ENCODE results near the gene CPAMD8.

The CPAMD8 gene

DNA sequence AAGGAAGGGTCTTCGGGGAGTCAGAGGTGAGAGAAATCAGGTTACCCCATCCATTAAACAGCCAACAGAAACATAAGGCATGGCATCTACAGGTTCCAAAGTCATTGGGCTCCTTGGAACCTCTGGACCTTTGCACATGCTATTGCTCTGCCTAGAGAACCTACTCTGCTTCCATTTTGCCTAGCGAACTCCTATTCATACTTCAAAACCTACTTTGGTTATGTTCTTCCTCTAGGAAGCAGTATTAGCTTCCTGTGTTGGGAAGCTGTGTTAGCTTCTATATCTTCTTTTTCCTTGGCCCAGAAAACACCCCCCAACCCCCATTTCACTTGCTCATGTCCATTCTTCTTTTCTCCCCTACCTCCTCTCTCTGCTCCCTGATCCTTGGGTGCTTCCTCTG, 98.3 kb downstream of the CPAMD8 start:
- Histone ChIP-seq H3K9me3 (ENCODE audit: severe bottlenecking) (no peaks in the 10 kb centered on the region), H3K36me3 (ENCODE audit: low read depth) (no peaks in the 10 kb centered on the region), H3K27ac (ENCODE audit: poor library complexity, severe bottlenecking) (no peak overlapping the region), H3K27me3 (ENCODE audit: insufficient read depth, poor library complexity, severe bottlenecking) (no peaks in the 10 kb centered on the region), H3K4me1 (ENCODE audit: insufficient read depth, poor library complexity, severe bottlenecking) (no peaks in the 10 kb centered on the region), H3K4me3 (ENCODE audit: severe bottlenecking) (no peak overlapping the region)
- ATAC-seq (ENCODE audit: low read depth) = no peak
- no peak for DNase-seq (ENCODE audit: low spot score)
- TF ChIP-seq, protein P1, sequence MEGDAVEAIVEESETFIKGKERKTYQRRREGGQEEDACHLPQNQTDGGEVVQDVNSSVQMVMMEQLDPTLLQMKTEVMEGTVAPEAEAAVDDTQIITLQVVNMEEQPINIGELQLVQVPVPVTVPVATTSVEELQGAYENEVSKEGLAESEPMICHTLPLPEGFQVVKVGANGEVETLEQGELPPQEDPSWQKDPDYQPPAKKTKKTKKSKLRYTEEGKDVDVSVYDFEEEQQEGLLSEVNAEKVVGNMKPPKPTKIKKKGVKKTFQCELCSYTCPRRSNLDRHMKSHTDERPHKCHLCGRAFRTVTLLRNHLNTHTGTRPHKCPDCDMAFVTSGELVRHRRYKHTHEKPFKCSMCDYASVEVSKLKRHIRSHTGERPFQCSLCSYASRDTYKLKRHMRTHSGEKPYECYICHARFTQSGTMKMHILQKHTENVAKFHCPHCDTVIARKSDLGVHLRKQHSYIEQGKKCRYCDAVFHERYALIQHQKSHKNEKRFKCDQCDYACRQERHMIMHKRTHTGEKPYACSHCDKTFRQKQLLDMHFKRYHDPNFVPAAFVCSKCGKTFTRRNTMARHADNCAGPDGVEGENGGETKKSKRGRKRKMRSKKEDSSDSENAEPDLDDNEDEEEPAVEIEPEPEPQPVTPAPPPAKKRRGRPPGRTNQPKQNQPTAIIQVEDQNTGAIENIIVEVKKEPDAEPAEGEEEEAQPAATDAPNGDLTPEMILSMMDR (IDR thresholded peaks at IDR 0.05; ENCODE audit: poor library complexity, severe bottlenecking) = no peak

DNA sequence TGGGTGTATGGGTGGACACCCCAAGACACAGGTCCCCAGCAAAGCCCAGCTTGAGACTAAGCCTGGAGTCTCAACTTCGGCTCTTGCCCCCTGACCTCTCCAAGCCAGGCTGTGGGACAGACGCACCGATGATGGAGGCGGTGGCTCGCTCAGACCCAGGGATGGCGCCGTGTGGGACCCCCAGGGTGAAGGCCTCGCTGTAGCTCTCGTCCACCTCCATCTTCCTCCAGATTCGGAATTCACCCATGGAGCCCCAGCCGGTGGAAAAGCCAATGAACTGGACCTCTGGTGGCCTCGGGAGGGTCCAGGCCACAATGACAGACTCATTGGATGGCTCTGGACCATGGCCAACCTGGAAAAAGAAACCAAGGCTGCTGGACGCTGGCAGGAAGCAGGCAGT, 98.7 kb downstream of the CPAMD8 start:
- TF ChIP-seq, protein P1 (IDR thresholded peaks at IDR 0.05; ENCODE audit: poor library complexity, severe bottlenecking) = no peak
- no peaks in the 10 kb centered on the region for H3K9me3 ChIP-seq (ENCODE audit: severe bottlenecking)
- no peak overlapping the region for H3K4me3 ChIP-seq (ENCODE audit: severe bottlenecking)
- no peak overlapping the region for H3K27ac ChIP-seq (ENCODE audit: poor library complexity, severe bottlenecking)
- H3K4me1 ChIP-seq (ENCODE audit: insufficient read depth, poor library complexity, severe bottlenecking) = no peaks in the 10 kb centered on the region
- H3K36me3 ChIP-seq (ENCODE audit: low read depth) = no peaks in the 10 kb centered on the region
- ATAC-seq (ENCODE audit: low read depth) (no peak), DNase-seq (ENCODE audit: low spot score) (no peak)
- H3K27me3 ChIP-seq (ENCODE audit: insufficient read depth, poor library complexity, severe bottlenecking) = no peaks in the 10 kb centered on the region

DNA sequence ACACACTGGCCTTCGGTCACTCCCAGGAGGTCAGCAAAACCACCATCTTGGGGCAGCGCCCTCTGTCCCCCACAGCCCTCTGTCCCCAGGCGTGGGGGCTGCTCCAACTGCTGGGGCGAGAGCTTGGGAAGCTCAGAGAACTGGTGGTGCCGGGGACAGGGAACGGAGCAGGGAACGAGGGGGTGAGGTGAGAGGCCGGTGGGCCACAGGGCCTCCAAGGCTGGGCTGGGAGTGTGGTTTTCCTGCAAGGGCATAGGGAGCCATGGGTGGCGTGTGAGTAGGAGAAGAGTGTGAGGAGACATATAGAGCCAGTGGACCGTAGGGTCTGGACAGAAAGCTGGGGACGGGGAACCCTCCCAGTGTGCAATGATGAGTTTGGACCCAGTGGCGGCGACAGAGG, 103.7 kb downstream of the CPAMD8 start:
- TF ChIP-seq, protein P1 (IDR thresholded peaks at IDR 0.05; ENCODE audit: poor library complexity, severe bottlenecking) = no peak
- no peaks in the 10 kb centered on the region for H3K27me3 ChIP-seq (ENCODE audit: insufficient read depth, poor library complexity, severe bottlenecking)
- no peak overlapping the region for H3K27ac ChIP-seq (ENCODE audit: poor library complexity, severe bottlenecking)
- no peak for DNase-seq (ENCODE audit: low spot score)
- no peaks in the 10 kb centered on the region for H3K9me3 ChIP-seq (ENCODE audit: severe bottlenecking)
- H3K4me3 ChIP-seq (ENCODE audit: severe bottlenecking) = no peak overlapping the region
- no peaks in the 10 kb centered on the region for H3K36me3 ChIP-seq (ENCODE audit: low read depth)
- ATAC-seq (ENCODE audit: low read depth) = no peak
- H3K4me1 ChIP-seq (ENCODE audit: insufficient read depth, poor library complexity, severe bottlenecking) = peaks cover 13% of the 10 kb centered on the region

DNA sequence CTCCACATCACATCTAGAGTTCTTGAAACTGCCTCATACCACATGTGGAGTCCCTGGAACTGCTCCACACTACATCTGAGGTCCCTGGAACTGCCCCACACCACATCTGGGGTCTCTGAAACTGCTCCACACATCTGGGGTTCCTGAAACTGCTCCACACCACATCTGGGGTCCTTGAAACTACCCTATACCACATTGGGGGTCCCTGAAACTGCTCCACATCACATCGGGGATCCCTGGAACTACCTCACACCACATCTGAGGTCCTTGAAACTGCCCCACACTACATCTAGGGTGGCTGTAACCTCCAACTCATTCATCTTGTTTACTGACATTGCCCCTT, 104.0 kb downstream of the CPAMD8 start:
- no peak overlapping the region for H3K4me3 ChIP-seq (ENCODE audit: severe bottlenecking)
- TF ChIP-seq, protein P1 (IDR thresholded peaks at IDR 0.05; ENCODE audit: poor library complexity, severe bottlenecking) = no peak
- H3K27me3 ChIP-seq (ENCODE audit: insufficient read depth, poor library complexity, severe bottlenecking) = no peaks in the 10 kb centered on the region
- DNase-seq (ENCODE audit: low spot score) (no peak), ATAC-seq (ENCODE audit: low read depth) (no peak)
- H3K36me3 ChIP-seq (ENCODE audit: low read depth) = no peaks in the 10 kb centered on the region
- H3K4me1 ChIP-seq (ENCODE audit: insufficient read depth, poor library complexity, severe bottlenecking) = peaks cover 13% of the 10 kb centered on the region
- no peaks in the 10 kb centered on the region for H3K9me3 ChIP-seq (ENCODE audit: severe bottlenecking)
- H3K27ac ChIP-seq (ENCODE audit: poor library complexity, severe bottlenecking) = no peak overlapping the region

DNA sequence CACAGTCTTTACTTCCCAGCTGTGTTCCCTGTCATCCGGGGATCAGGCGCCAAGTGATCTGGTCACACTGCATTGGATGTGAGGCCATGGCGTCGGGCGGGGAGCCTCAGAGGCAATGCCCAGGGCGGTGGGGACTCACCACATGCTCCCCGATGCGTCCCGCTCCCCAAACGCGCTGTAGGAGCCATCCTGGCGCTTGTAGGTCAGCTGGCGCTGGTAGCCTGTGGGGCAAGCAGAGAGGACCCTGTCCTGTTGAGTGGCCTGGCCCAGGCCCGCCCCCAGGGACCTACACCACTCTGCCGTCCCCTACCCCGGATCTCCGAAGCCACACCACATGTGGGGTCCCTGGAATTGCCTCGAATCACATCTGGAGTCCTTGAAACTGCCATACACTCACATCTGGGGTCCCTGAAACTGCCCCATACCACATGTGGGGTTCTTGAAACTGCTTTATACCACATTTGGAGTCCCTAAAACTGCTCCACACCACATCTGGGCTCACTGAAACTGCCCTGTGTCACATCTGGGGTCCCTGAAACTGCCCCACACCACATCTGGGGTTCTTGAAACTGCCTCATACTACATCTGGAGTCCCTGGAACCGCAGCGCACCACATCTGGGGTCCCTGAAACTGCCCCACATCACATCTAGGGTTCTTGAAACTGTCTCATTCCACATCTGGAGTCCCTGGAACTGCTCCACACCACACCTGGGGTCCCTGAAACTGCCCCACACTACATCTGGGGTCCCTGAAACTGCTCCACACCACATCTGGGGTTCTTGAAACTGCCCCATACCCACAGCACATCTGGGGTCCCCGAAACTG, 104.6 kb downstream of the CPAMD8 start:
- TF ChIP-seq, protein P1 (IDR thresholded peaks at IDR 0.05; ENCODE audit: poor library complexity, severe bottlenecking) = no peak
- Histone ChIP-seq H3K27ac (ENCODE audit: poor library complexity, severe bottlenecking) (peak overlapping the region; percentile 67), H3K4me1 (ENCODE audit: insufficient read depth, poor library complexity, severe bottlenecking) (peaks cover 13% of the 10 kb centered on the region), H3K4me3 (ENCODE audit: severe bottlenecking) (no peak overlapping the region), H3K27me3 (ENCODE audit: insufficient read depth, poor library complexity, severe bottlenecking) (no peaks in the 10 kb centered on the region), H3K36me3 (ENCODE audit: low read depth) (no peaks in the 10 kb centered on the region), H3K9me3 (ENCODE audit: severe bottlenecking) (no peaks in the 10 kb centered on the region)
- DNase-seq (ENCODE audit: low spot score) (no peak), ATAC-seq (ENCODE audit: low read depth) (no peak; the same call in 2 of the 3 replicates)
